MCF 10A (cell line): Measurements from ENCODE around the gene TRMT6. TPM values are rescaled to one million over a fixed set of nuclear protein-coding genes. Genes with fewer than 3 reads are reported as not detected.
A peak's percentile ranks its signal among the peaks of the same experiment; 100 is the strongest.

Source experiments
- BruUV-seq: library from RNA; stranded (reverse); fragments of 400-500 nt; replicated peaks from 2 replicates; lab custom pipeline; 2021; lab: Mats Ljungman, UMichigan
- CTCF ChIA-PET: fragments of 300-600 bp; sonication (Branson Sonifier 250); formaldehyde crosslinking; extraction: SDS; loops from one replicate; lab custom pipeline; 2021; ENCODE audit warnings: antibody characterized with exemption, inconsistent platforms; lab: Yijun Ruan, JAX
- POLR2A ChIA-PET: fragments of 300-600, 350-650 bp; sonication (Branson Sonifier 250); formaldehyde crosslinking; extraction: SDS; loops from one replicate; lab custom pipeline; 2020; ENCODE audit warnings: antibody characterized with exemption, inconsistent platforms; lab: Yijun Ruan, JAX
- DNase-seq: peaks from one replicate; pipeline ENCODE4 v3.0.0-alpha.2; 2018; ENCODE audit not compliant: unreplicated experiment
- H3K27ac Mint-ChIP-seq: one replicate; pipeline ENCODE4 v1.8.0; 2022; ENCODE audit warnings: mild to moderate bottlenecking, low read depth, mixed read lengths; ENCODE audit not compliant: unreplicated experiment
- H3K27me3 Mint-ChIP-seq: one replicate; pipeline ENCODE4 v1.8.0; 2022; ENCODE audit warnings: mixed read lengths; ENCODE audit not compliant: insufficient read depth, unreplicated experiment
- H3K36me3 Mint-ChIP-seq: one replicate; pipeline ENCODE4 v1.8.0; 2022; ENCODE audit warnings: mild to moderate bottlenecking, moderate library complexity, mixed read lengths; ENCODE audit not compliant: insufficient read depth, unreplicated experiment
- H3K4me1 Mint-ChIP-seq: one replicate; pipeline ENCODE4 v1.8.0; 2022; ENCODE audit warnings: mixed read lengths; ENCODE audit not compliant: insufficient read depth, unreplicated experiment
- H3K4me3 Mint-ChIP-seq: one replicate; pipeline ENCODE4 v1.8.0; 2022; ENCODE audit warnings: mild to moderate bottlenecking, moderate library complexity, mixed read lengths; ENCODE audit not compliant: unreplicated experiment
- H3K9me3 Mint-ChIP-seq: one replicate; pipeline ENCODE4 v1.8.0; 2022; ENCODE audit warnings: mixed read lengths; ENCODE audit not compliant: unreplicated experiment
- intact Hi-C: fragments of 100-400 bp; cut with micrococcal nuclease; formaldehyde crosslinking; loops from 2 replicates; pipeline ENCODE4 v1.14.1; 2022
- total RNA-seq: library from RNA; stranded (reverse); gene quantifications from 2 replicates; pipeline ENCODE4 v1.2.3, GENCODE V29; 2022
- TF ChIP-seq, protein P1 (sequence below): fragments of 200-600 bp; IDR thresholded peaks from one replicate; pipeline ENCODE4 v1.8.0; 2022; ENCODE audit warnings: antibody characterized with exemption, mild to moderate bottlenecking; ENCODE audit not compliant: unreplicated experiment

Gene TRMT6
- total RNA-seq, 1 experiment from 2014 or later, result 44.9 TPM

GRCh38 chr20:5968462-5968861 lies 18.1 kb upstream of the TRMT6 start:
- POLR2A ChIA-PET, result no interaction called here
- Mint-ChIP-seq H3K9me3 (no peaks in the 10 kb centered on the region), H3K27me3 (no peaks in the 10 kb centered on the region), H3K4me3 (no peak overlapping the region), H3K36me3 (peaks cover 29% of the 10 kb centered on the region), H3K4me1 (no peaks in the 10 kb centered on the region), H3K27ac (no peak overlapping the region)
- CTCF ChIA-PET, result interaction anchor here (0.6 to 1.1 kb wide), 3 partner anchors 50 to 686 kb away, joined by 3 to 5 read pairs (median 3); no protein-coding TSS in a partner anchor
- DNase-seq, result no peak
- intact Hi-C loops, result no loop called here
- TF ChIP-seq, protein P1, sequence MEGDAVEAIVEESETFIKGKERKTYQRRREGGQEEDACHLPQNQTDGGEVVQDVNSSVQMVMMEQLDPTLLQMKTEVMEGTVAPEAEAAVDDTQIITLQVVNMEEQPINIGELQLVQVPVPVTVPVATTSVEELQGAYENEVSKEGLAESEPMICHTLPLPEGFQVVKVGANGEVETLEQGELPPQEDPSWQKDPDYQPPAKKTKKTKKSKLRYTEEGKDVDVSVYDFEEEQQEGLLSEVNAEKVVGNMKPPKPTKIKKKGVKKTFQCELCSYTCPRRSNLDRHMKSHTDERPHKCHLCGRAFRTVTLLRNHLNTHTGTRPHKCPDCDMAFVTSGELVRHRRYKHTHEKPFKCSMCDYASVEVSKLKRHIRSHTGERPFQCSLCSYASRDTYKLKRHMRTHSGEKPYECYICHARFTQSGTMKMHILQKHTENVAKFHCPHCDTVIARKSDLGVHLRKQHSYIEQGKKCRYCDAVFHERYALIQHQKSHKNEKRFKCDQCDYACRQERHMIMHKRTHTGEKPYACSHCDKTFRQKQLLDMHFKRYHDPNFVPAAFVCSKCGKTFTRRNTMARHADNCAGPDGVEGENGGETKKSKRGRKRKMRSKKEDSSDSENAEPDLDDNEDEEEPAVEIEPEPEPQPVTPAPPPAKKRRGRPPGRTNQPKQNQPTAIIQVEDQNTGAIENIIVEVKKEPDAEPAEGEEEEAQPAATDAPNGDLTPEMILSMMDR, result no peak
- no TSS peak for BruUV-seq

DNA sequence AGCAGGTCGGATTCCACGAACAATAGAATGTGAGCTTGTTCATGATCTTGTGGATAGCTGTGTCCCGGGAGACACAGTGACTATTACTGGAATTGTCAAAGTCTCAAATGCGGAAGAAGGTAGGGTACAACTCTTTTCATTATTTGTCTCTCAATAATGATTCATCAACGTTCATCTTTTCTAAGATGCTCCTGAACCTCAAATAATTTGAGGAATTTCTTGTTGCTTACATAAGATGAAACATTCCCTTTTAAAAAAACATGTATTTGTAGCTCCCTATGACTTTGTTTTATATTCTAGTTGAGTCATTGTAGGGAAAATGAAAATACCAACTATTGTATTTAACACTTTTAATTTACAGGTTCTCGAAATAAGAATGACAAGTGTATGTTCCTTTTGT lies 17.1 kb upstream of the TRMT6 start:
- DNase-seq, result no peak
- H3K27ac Mint-ChIP-seq, result no peak overlapping the region
- no peak overlapping the region for H3K4me3 Mint-ChIP-seq
- intact Hi-C loops, result no loop called here
- peaks cover 30% of the 10 kb centered on the region for H3K36me3 Mint-ChIP-seq
- no peaks in the 10 kb centered on the region for H3K4me1 Mint-ChIP-seq
- TF ChIP-seq, protein P1, result no peak
- H3K9me3 Mint-ChIP-seq, result no peaks in the 10 kb centered on the region
- no peaks in the 10 kb centered on the region for H3K27me3 Mint-ChIP-seq
- BruUV-seq, result no TSS peak
- ChIA-PET POLR2A (no interaction called here), CTCF (interaction anchor here (0.7 to 1.8 kb wide), 3 partner anchors 10 to 519 kb away, joined by 3 to 7 read pairs (median 4); no protein-coding TSS in a partner anchor)

GRCh38 chr20:5949943-5950270 lies 426 bp downstream of the TRMT6 start:
- peaks cover 32% of the 10 kb centered on the region for H3K36me3 Mint-ChIP-seq
- no peaks in the 10 kb centered on the region for H3K27me3 Mint-ChIP-seq
- H3K27ac Mint-ChIP-seq, result peak overlapping the region; percentile 59
- H3K9me3 Mint-ChIP-seq, result no peaks in the 10 kb centered on the region
- ChIA-PET CTCF (no interaction called here), POLR2A (interaction anchor here (2.5 kb wide), 1 partner anchor 16 kb away, joined by 9 read pairs; no protein-coding TSS in a partner anchor)
- TF ChIP-seq, protein P1, result no peak
- H3K4me1 Mint-ChIP-seq, result peaks cover 27% of the 10 kb centered on the region
- no TSS peak for BruUV-seq
- intact Hi-C loops, result loop anchor here (2.0 to 5.0 kb wide), 2 partner anchors 127 to 423 kb away; no protein-coding TSS in a partner anchor
- H3K4me3 Mint-ChIP-seq, result peak overlapping the region; percentile 99
- no peak for DNase-seq

GRCh38 chr20:5947276-5947675 lies 3.1 kb downstream of the TRMT6 start:
- DNase-seq, result peak; percentile 60
- Mint-ChIP-seq H3K4me3 (peak overlapping the region; percentile 22), H3K9me3 (no peaks in the 10 kb centered on the region), H3K27ac (peak overlapping the region; percentile 76), H3K36me3 (peaks cover 47% of the 10 kb centered on the region), H3K27me3 (no peaks in the 10 kb centered on the region), H3K4me1 (peaks cover 30% of the 10 kb centered on the region)
- ChIA-PET POLR2A (interaction anchor here (0.6 to 3.0 kb wide), 4 partner anchors 25 to 731 kb away, joined by 3 to 11 read pairs (median 4); no protein-coding TSS in a partner anchor), CTCF (interaction anchor here (0.6 to 1.3 kb wide), 6 partner anchors 35 to 417 kb away, joined by 3 to 5 read pairs (median 4); no protein-coding TSS in a partner anchor)
- TF ChIP-seq, protein P1, result no peak
- intact Hi-C loops, result loop anchor here (5.0 kb wide), 1 partner anchor 420 kb away; no protein-coding TSS in a partner anchor
- no TSS peak for BruUV-seq
